T-helper 1 cell treated with Interleukin-12 subunit alpha and Interleukin-12 subunit beta and Interleukin-4 antibody, amounts not matched to agents 30 μg/mL and 1 μg/mL, for 36 hours (primary cell): ENCODE measurements around the gene CLK1.

Experiments
- H3K27ac Mint-ChIP-seq: one replicate; pipeline ENCODE4 v1.8.0; 2021; ENCODE audit warnings: mild to moderate bottlenecking, mixed read lengths
- H3K27me3 Mint-ChIP-seq: one replicate; pipeline ENCODE4 v1.8.0; 2021; ENCODE audit warnings: low read depth, mixed read lengths
- H3K36me3 Mint-ChIP-seq: one replicate; pipeline ENCODE4 v1.8.0; 2021; ENCODE audit warnings: low read depth, mixed read lengths
- H3K4me1 Mint-ChIP-seq: one replicate; pipeline ENCODE4 v1.8.0; 2021; ENCODE audit warnings: low read depth, mixed read lengths
- H3K4me3 Mint-ChIP-seq: one replicate; pipeline ENCODE4 v1.8.0; 2021; ENCODE audit warnings: mild to moderate bottlenecking, moderate library complexity, mixed read lengths
- H3K9me3 Mint-ChIP-seq: one replicate; pipeline ENCODE4 v1.8.0; 2021; ENCODE audit warnings: mixed read lengths

Gene CLK1

DNA sequence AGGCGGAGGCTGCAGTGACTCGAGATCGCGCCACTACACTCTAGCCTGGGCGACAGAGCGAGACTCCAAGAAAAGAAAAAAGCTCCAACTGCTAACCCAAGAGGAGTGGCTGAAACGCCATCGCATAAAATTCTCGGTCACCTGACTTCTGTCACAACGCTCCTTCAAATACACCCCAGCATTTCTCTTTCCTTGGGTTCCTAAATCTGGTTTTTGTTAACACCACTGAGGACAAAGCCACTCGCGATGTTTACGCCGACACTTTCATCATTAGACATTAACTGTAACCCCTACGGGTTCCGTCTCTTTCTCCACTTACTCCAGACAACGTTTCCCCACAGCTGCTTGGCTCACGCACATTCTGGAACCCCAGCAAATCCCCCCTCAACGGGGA lies 679 bp downstream of the CLK1 start:
- H3K36me3 Mint-ChIP-seq: peaks cover 42% of the 10 kb centered on the region
- no peaks in the 10 kb centered on the region for H3K9me3 Mint-ChIP-seq
- peak overlapping the region; percentile 96 for H3K4me3 Mint-ChIP-seq
- peaks cover 31% of the 10 kb centered on the region for H3K4me1 Mint-ChIP-seq
- H3K27ac Mint-ChIP-seq: peak overlapping the region; percentile 99
- H3K27me3 Mint-ChIP-seq: no peaks in the 10 kb centered on the region

DNA sequence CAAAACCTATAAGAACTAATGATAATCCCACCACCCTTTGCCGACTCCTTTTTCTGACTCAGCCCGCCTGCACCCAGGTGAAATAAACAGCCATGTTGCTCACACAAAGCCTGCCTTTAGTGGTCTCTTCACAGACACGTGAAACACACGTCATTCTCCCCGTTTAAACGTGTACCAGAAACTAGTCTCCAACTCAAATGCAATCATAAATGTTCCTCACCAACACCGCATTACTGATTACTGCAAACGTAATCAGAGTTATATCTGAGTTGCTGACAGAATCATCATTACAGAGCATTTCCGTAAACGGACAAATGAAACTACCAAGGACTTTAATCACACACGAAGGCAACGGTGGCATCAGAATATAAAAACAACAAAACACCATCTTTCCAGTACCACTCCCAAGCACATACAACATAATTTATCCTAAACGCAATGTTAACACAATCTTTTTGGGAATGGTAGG lies 1.9 kb downstream of the CLK1 start:
- Mint-ChIP-seq H3K9me3 (no peaks in the 10 kb centered on the region), H3K4me3 (peak overlapping the region; percentile 96), H3K27me3 (no peaks in the 10 kb centered on the region), H3K27ac (peak overlapping the region; percentile 99), H3K4me1 (peaks cover 39% of the 10 kb centered on the region), H3K36me3 (peaks cover 52% of the 10 kb centered on the region)

DNA sequence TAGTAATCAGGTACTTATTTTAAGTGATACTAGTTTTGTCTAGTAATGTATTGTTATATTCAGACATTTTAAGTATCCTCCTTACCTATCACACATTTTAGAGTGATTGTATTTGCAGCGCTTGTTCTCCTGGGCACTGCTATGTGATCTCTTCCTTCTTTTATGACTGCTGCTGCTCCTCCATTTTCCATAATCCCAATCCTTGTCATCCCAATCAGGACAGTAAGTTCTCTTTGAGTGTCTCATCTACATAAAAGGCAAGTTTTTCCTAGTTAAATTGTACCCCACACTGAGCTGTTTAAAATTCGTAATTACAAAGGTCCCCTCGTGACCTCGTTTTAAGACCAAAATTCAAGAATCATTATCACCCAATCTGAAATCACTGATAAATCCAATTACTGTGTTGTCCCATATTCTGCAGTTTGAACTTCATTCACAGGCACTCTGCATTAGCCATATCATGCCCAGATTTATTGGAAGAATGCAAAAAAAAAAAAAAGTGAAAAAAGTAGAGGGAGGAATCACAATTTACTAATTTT lies 2.8 kb downstream of the CLK1 start:
- Mint-ChIP-seq H3K27ac (peak overlapping the region; percentile 99), H3K9me3 (no peaks in the 10 kb centered on the region), H3K4me3 (peak overlapping the region; percentile 96), H3K27me3 (no peaks in the 10 kb centered on the region), H3K4me1 (peaks cover 40% of the 10 kb centered on the region), H3K36me3 (peaks cover 58% of the 10 kb centered on the region)

DNA sequence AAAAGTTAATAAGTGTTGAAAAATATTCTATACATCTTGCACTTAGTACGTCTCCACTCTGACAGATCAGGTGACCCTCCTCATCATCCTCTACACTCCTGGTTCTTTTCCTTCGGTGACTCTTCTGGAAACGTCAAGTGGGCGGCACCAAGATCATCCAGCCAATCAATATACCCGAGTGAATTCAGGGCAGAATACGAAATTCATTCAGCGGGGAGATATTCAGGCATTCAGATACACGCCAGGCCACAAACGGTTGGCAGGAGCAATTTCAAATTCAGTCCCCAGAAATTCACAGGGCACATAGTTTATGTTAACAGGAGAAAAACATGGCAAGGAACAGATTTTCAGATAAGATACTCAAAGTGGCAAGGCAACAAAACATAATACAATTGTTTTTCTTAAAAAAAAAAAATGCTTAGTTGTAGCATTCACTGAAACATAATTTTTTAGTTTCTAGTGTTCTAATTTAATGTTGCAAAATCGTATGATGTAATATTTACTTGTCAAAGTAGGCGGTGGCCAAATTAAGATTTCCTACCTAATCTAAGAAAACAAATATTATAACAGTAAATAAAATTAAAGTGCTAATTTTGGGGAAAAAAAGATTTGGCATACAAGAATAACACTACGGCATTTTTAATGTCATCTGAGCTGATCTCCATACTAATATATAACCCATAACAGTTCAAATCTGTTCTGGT lies 4.2 kb downstream of the CLK1 start:
- no peaks in the 10 kb centered on the region for H3K9me3 Mint-ChIP-seq
- H3K4me1 Mint-ChIP-seq: peaks cover 44% of the 10 kb centered on the region
- no peaks in the 10 kb centered on the region for H3K27me3 Mint-ChIP-seq
- H3K36me3 Mint-ChIP-seq: peaks cover 64% of the 10 kb centered on the region
- H3K4me3 Mint-ChIP-seq: peak overlapping the region; percentile 81
- peak overlapping the region; percentile 79 for H3K27ac Mint-ChIP-seq

DNA sequence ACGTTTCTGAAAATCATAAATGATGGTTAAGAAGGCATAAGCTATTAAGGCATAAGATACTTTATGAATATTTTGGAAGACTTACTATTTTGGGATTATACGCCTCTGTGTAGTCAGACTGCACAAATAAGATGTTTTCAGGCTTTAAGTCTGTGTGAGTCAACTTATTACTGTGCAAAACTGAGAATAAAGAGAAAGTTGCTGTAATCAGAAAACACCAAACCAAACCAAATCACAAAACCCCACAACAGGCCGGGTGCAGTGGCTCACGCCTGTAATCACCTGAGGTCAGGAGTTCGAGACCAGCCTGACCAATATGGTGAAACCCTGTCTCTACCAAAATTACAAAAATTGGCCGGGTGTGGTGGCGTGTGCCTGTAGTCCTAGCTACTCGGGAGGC lies 7.7 kb downstream of the CLK1 start:
- Mint-ChIP-seq H3K36me3 (peaks cover 68% of the 10 kb centered on the region), H3K4me1 (peaks cover 41% of the 10 kb centered on the region), H3K27ac (no peak overlapping the region), H3K27me3 (no peaks in the 10 kb centered on the region), H3K4me3 (no peak overlapping the region), H3K9me3 (no peaks in the 10 kb centered on the region)

DNA sequence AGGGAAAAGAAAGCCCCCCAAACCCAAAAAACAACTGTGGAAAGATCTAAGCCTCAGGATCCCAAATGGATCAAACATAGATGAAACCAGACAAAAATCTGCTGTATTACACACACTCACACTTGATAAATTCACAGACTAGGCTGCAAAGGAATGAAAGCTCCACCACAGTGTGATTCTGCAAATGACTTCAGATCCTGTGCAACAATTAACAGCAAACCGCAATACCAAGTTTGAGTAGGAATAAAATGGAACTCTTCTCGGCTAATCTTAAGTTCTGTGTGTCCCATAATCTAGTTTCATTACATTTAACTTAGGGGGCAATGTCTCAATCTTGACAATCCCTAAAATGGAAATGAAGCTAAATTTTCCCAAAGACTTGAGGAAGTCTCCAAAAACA lies 11.9 kb downstream of the CLK1 start:
- no peaks in the 10 kb centered on the region for H3K27me3 Mint-ChIP-seq
- H3K9me3 Mint-ChIP-seq: no peaks in the 10 kb centered on the region
- H3K4me1 Mint-ChIP-seq: peaks cover 18% of the 10 kb centered on the region
- no peak overlapping the region for H3K4me3 Mint-ChIP-seq
- no peak overlapping the region for H3K27ac Mint-ChIP-seq
- peaks cover 50% of the 10 kb centered on the region for H3K36me3 Mint-ChIP-seq

DNA sequence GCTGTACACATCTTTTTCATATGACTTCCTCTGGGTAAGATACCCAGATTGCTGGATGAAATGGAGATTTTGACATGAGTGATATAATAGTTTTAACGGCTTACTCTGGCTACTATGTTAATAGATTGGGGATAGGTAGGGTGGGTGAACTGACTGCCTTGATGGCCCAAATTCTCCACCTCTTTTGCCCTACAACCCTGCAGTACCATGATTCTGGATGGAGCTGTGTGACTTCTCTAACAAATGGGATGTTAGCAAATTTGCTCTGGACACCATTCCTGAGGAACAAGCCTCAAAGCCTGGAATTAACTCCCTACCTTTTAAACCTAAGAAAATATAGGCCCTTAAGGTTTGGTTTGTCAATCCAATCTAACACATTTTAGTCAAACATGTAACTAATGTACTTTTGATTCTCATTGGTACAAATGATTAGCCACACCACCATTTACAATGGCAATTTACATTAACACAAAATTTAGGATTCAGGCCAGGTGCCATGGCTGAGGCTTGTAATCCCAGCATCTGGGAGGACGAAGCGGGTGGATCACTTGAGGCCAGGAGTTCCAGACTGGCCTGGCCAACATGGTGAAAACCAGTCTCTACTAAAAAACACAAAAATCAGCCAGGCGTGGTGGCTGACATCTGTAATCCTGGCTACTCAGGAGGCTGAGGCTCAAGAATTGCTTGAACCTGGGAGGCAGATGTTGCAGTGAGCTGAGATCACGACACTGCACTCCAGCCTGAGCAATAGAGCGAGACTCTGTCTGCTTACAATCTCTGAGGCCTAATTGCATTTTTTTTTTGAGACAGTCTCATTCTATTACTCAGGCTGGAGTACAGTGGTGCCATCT lies 12.8 kb downstream of the CLK1 start:
- no peaks in the 10 kb centered on the region for H3K9me3 Mint-ChIP-seq
- H3K36me3 Mint-ChIP-seq: peaks cover 41% of the 10 kb centered on the region
- H3K27ac Mint-ChIP-seq: no peak overlapping the region
- H3K4me1 Mint-ChIP-seq: peaks cover 14% of the 10 kb centered on the region
- H3K27me3 Mint-ChIP-seq: no peaks in the 10 kb centered on the region
- no peak overlapping the region for H3K4me3 Mint-ChIP-seq

DNA sequence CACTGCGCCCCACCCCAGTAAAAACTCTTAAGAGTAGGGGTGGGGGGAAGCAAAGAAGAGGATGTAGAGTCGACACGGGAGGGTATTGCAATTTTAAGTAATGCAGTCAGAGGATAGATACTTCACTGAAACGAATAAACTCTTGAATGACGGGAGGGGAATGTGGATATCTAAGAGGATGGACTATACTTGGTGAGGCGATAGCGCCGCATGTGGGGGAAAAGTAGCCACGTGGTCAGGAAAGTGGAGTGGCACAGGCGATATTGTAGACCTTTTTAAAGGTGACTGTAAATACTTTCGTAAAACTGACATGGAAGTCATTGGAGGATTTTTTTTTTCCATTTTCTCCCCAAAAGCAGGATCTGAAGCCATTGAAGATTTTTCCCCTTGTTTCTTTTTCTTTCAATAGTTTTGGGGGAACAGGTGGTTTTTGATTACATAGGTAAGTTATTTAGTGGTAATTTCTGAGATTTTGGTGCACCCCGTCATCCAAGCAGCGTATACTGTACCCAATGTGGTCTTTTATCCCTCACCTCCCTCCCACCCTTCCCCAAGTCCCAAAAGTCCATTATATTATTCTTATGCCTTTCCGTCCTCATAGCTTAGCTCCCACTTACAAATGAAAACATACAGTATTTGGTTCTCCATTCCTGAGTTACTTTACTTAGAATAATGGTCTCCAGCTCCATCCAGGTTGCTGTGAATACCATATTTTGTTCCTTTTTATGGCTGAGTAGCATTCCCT lies 13.8 kb downstream of the CLK1 start:
- Mint-ChIP-seq H3K36me3 (peaks cover 36% of the 10 kb centered on the region), H3K9me3 (no peaks in the 10 kb centered on the region), H3K4me1 (peaks cover 12% of the 10 kb centered on the region), H3K4me3 (no peak overlapping the region), H3K27me3 (no peaks in the 10 kb centered on the region), H3K27ac (no peak overlapping the region)

DNA sequence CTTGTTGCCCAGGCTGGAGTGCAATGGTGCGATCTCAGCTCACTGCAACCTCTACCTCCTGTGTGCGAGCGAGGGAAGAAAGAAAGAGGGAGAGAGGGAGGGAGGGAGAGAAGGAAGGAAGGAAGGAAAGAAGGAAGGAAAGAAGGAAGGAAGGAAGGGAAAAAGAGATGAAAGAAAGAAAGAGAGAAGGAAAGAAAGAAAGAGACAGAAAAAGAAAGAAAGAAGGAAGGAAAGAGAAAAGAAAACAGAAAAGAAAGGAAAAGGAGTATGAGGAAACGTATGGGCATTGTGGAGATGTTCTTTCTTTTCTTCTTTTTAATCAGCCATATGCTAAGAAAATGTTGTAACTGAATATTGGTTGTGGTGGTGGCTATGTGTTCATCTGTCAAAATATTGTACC lies 16.5 kb downstream of the CLK1 start:
- no peaks in the 10 kb centered on the region for H3K9me3 Mint-ChIP-seq
- H3K4me1 Mint-ChIP-seq: peaks cover 12% of the 10 kb centered on the region
- no peaks in the 10 kb centered on the region for H3K27me3 Mint-ChIP-seq
- no peak overlapping the region for H3K27ac Mint-ChIP-seq
- H3K4me3 Mint-ChIP-seq: no peak overlapping the region
- H3K36me3 Mint-ChIP-seq: peaks cover 22% of the 10 kb centered on the region

DNA sequence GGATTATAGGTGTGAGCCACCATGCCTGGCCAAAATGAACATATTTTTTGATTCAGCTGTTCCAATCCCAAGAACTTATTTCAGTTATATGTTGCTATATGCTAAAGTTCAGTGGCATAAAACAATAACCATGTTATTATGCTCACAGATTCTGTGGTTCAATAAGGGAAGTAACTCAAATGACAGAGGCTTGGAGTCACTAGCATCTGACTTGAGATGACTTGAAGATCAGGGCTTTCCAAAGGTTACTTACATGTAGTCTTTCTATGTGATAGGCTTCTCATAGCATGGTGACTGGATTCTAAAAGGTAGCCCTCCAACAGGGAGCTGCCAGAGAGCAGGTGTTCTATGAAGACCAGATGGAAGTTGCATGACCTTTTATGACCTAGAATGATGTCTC lies 17.2 kb downstream of the CLK1 start:
- H3K27ac Mint-ChIP-seq: no peak overlapping the region

DNA sequence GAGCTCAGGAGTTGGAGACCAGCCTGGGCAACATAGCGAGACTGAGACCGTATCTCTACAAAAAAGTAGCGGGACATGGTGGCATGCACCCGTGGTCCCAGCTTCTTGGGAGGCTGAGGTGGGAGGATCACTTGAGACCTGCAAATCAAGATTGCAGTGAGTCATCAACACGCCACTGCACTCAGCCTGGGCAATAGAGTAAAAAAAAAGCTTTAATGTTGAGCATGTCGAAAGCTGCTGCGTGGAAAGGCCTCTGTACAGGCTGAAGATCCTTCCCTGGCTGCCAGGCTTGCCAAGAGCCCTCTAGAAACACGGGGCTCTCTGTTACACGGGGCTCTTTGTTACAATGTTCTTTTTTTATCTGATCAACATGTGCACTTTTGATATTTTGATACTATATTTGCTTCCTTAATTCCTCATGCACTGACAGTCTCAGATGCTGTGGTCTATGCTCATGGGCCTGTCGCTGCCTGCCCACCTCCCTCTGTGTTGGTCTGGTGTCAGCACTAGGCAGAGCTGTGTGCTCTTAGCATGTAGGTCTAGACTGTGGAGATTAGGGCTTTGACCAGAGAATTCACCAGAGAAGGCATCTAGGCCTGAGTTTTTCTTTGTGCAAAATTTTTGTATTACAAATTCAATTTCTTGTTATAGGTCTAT lies 18.7 kb downstream of the CLK1 start:
- no peak overlapping the region for H3K27ac Mint-ChIP-seq
- peaks cover 4% of the 10 kb centered on the region for H3K36me3 Mint-ChIP-seq
- no peak overlapping the region for H3K4me3 Mint-ChIP-seq

More for the DNA sequence above, 17.2 kb downstream of the CLK1 start:
- no peaks in the 10 kb centered on the region for H3K9me3 Mint-ChIP-seq
- no peak overlapping the region for H3K4me3 Mint-ChIP-seq
- peaks cover 7% of the 10 kb centered on the region for H3K4me1 Mint-ChIP-seq
- H3K36me3 Mint-ChIP-seq: peaks cover 15% of the 10 kb centered on the region
- H3K27me3 Mint-ChIP-seq: no peaks in the 10 kb centered on the region

DNA sequence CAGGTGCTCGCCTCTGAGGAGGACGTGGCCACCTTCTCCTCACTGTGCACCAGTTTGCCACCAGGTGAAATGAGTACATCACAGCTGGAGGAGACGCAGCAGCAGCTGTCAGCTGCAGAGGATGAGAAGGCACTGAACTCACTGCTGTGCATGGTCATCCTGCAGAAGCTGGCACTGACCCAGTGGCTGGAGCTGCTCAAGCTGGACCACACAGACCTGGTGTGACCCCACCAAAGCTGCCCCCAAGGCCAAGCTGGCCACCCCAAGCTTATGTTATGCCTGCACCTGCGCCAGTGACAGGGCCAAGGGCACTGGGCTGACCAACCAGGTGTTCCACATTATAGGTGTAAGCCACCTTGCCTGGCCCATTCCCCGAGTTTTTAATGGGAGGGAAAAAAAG lies 19.3 kb downstream of the CLK1 start:
- Mint-ChIP-seq H3K4me1 (peaks cover 2% of the 10 kb centered on the region), H3K4me3 (no peak overlapping the region), H3K27me3 (no peaks in the 10 kb centered on the region), H3K36me3 (no peaks in the 10 kb centered on the region), H3K9me3 (no peaks in the 10 kb centered on the region), H3K27ac (no peak overlapping the region)

More for the DNA sequence above, 18.7 kb downstream of the CLK1 start:
- Mint-ChIP-seq H3K9me3 (no peaks in the 10 kb centered on the region), H3K27me3 (no peaks in the 10 kb centered on the region), H3K4me1 (peaks cover 2% of the 10 kb centered on the region)

DNA sequence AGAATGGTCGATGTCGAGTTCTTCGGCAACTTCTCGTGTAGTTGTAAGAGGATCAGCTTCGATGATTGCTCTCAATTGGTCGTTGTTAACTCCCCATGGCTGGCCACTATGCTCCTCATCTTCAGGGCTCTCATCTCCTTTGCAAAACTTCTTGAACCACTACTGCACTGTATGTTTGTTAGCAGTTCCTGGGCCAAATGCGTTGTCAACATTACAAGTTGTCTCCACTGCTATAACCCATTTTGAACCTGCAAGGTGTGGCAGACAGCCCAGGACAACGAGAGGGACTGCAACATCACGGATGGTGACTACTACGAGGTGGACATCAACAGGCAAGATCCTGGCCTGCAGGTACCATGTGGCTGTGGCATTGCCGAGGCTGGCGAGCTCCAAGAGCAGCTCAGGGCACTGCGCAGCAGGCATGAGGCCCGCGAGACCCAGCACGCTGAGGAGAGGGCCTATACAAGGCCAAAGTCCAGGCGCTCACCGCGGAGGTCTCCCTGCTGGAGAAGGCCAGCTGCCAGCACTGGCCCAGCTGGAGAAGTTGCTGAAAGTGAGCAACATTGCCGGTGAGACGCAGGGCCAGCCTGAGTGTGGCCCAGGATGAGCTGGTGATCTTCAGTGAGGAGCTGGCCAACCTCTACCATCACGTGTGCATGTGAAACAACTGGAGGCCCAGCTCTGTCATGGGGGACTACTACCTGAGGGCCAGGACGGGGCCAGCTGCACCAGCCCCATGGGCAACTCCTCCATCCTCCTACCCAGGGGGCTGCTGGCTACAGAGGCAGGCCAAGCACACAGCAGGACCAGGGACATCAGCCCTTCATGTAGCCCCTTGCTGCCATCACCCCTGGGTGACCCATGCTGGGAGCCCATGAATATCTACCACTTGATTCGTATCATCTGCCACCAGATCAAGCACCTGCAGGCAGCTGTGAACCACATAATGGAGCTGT lies 20.2 kb downstream of the CLK1 start:
- Mint-ChIP-seq H3K9me3 (no peaks in the 10 kb centered on the region), H3K27ac (no peak overlapping the region), H3K4me1 (peaks cover 2% of the 10 kb centered on the region), H3K36me3 (no peaks in the 10 kb centered on the region), H3K27me3 (no peaks in the 10 kb centered on the region), H3K4me3 (no peak overlapping the region)
